Ovary (tissue), 3 donors: ENCODE measurements around the gene DNAH6.

ENCODE experiments used
- CTCF ChIP-seq, 3 donors: fragments of 450-650 bp in 2 of 3; fragments of 200-600 bp in 1 of 3; IDR thresholded peaks; one replicate each; pipeline versions ENCODE4 v1.5.1 to v1.8.0; 2016 to 2022; ENCODE audit warnings: antibody characterized with exemption in 3 of 3, mild to moderate bottlenecking in 1 of 3
- EP300 ChIP-seq: sonication (generic); formaldehyde crosslinking; IDR thresholded peaks from one replicate; pipeline ENCODE4 v1.6.1; 2017; ENCODE audit warnings: antibody characterized with exemption
- POLR2A ChIP-seq: fragments of 450-650 bp; IDR thresholded peaks from one replicate; pipeline ENCODE4 v1.6.1; 2017; ENCODE audit warnings: antibody characterized with exemption, mild to moderate bottlenecking, moderate library complexity
- donor health status: DM: no; HTN: no; CAD: no.

- TF ChIP-seq CTCF (IDR thresholded peaks at IDR 0.05) (no peak), POLR2A (no peak), EP300 (no peak)
Observed at GRCh38 chr2:84844141-84844540, 327.8 kb downstream of the DNAH6 start.
